ENCODE data around the gene PIRT. TPM values are rescaled to one million over a fixed set of nuclear protein-coding genes. Genes with fewer than 3 reads are reported as not detected.
"Not testable (repeated sequence)": the region's sequence is repeated elsewhere in the genome, so short reads cannot be mapped to it uniquely, and the experiment has no call there.

PIRT gene
- total RNA-seq, 1 donor from 2014 or later = 0.32 TPM

- DNase-seq = no peak
- TF ChIP-seq, protein P1, sequence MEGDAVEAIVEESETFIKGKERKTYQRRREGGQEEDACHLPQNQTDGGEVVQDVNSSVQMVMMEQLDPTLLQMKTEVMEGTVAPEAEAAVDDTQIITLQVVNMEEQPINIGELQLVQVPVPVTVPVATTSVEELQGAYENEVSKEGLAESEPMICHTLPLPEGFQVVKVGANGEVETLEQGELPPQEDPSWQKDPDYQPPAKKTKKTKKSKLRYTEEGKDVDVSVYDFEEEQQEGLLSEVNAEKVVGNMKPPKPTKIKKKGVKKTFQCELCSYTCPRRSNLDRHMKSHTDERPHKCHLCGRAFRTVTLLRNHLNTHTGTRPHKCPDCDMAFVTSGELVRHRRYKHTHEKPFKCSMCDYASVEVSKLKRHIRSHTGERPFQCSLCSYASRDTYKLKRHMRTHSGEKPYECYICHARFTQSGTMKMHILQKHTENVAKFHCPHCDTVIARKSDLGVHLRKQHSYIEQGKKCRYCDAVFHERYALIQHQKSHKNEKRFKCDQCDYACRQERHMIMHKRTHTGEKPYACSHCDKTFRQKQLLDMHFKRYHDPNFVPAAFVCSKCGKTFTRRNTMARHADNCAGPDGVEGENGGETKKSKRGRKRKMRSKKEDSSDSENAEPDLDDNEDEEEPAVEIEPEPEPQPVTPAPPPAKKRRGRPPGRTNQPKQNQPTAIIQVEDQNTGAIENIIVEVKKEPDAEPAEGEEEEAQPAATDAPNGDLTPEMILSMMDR (IDR thresholded peaks at IDR 0.05; ENCODE audit: partially characterized antibody, unreplicated experiment) = no peak
- Mint-ChIP-seq H3K4me3 (ENCODE audit: unreplicated experiment) (no peak overlapping the region), H3K27me3 (ENCODE audit: unreplicated experiment) (peaks cover 2% of the 10 kb centered on the region), H3K36me3 (ENCODE audit: unreplicated experiment) (no peaks in the 10 kb centered on the region), H3K27ac (ENCODE audit: unreplicated experiment) (no peak overlapping the region), H3K4me1 (ENCODE audit: low read depth, unreplicated experiment) (no peaks in the 10 kb centered on the region), H3K9me3 (ENCODE audit: unreplicated experiment) (no peaks in the 10 kb centered on the region)
Measured at GRCh38 chr17:10871914-10872313, 34.0 kb upstream of the PIRT start.

DNA sequence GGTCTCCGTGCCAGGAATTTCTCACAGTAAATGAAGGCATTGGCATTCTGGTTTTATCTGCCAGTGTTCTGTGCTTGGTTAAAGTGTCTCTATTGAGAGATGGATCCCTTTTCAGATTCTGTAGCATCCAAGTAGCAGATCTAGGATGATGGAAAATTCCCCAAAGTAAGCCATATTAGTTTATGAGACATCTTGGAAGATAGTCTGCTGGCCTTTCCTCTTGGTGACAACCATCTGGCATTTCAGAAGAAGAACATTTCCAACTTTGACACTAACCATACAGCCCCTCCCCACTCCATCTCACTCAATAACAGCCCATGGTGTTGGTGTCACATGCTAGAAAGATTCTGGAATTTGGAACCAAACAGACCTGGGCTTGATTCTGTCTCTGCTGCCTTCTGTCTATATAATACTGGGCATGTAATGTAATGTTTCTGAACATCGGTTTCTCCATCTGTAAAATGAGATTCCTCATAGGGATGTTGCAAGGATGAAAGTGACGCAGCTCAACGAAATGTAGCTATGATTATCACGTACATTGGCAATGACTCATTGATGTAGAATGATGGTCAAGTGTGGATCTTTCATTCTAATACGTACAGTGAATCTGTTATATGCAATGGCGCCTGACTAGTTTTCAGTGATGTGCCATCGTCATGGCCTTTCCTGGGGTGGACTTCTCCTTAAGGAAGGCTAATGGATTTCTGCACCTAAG lies 32.6 kb upstream of the PIRT start:
- no peaks in the 10 kb centered on the region for H3K9me3 Mint-ChIP-seq (ENCODE audit: unreplicated experiment)
- H3K4me3 Mint-ChIP-seq (ENCODE audit: unreplicated experiment) = no peak overlapping the region
- H3K27me3 Mint-ChIP-seq (ENCODE audit: unreplicated experiment) = peaks cover 2% of the 10 kb centered on the region
- H3K27ac Mint-ChIP-seq (ENCODE audit: unreplicated experiment) = no peak overlapping the region
- no peak for DNase-seq
- H3K36me3 Mint-ChIP-seq (ENCODE audit: unreplicated experiment) = no peaks in the 10 kb centered on the region
- no peaks in the 10 kb centered on the region for H3K4me1 Mint-ChIP-seq (ENCODE audit: low read depth, unreplicated experiment)
- TF ChIP-seq, protein P1 (IDR thresholded peaks at IDR 0.05; ENCODE audit: partially characterized antibody, unreplicated experiment) = no peak

DNA sequence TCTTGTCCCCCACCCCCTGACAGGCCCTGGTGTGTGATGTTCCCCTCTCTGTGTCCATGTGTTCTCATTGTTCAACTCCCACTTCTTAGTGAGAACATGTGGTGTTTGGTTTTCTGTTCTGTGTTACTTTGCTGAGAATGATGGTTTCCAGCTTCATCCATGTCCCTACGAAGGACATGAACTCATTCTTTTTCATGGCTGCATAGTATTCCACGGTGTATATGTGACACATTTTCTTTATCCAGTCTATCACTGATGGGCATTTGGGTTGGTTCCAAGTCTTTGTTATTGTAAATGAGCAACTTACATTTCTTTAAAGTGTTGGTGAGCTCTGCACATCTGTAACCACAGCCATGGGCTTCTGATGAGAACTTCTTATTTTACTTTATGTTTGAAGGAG lies 30.9 kb upstream of the PIRT start:
- H3K27me3 Mint-ChIP-seq (ENCODE audit: unreplicated experiment); H3K4me1 Mint-ChIP-seq (ENCODE audit: low read depth, unreplicated experiment); H3K4me3 Mint-ChIP-seq (ENCODE audit: unreplicated experiment); H3K9me3 Mint-ChIP-seq (ENCODE audit: unreplicated experiment); H3K36me3 Mint-ChIP-seq (ENCODE audit: unreplicated experiment); DNase-seq; H3K27ac Mint-ChIP-seq (ENCODE audit: unreplicated experiment): not testable (repeated sequence)

DNA sequence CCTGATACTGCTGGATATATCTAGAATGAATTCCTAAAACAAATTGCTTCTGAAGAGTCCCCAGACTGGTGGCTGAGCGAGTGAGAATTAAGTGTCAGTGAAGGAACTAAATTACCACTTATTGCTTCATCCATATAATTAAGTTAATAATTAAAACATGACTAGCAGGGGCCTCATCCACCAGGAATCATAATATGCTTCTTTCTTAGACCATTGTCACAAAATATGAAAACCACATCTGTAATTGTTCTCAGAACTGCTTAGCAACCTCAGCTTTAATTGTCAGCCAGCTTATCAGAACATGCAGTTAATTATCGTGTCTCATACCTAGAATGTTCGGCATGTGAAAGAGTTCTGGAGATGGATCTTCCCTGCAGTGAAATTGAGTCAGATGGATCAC lies 21.2 kb upstream of the PIRT start:
- DNase-seq = no peak
- H3K27ac Mint-ChIP-seq (ENCODE audit: unreplicated experiment) = no peak overlapping the region

GRCh38 chr17:10857976-10858375 lies 20.1 kb upstream of the PIRT start:
- TF ChIP-seq, protein P1 (IDR thresholded peaks at IDR 0.05; ENCODE audit: partially characterized antibody, unreplicated experiment) = no peak
- DNase-seq = no peak
- Mint-ChIP-seq H3K4me3 (ENCODE audit: unreplicated experiment) (no peak overlapping the region), H3K36me3 (ENCODE audit: unreplicated experiment) (no peaks in the 10 kb centered on the region), H3K4me1 (ENCODE audit: low read depth, unreplicated experiment) (no peaks in the 10 kb centered on the region), H3K27ac (ENCODE audit: unreplicated experiment) (no peak overlapping the region), H3K27me3 (ENCODE audit: unreplicated experiment) (peaks cover 3% of the 10 kb centered on the region), H3K9me3 (ENCODE audit: unreplicated experiment) (no peaks in the 10 kb centered on the region)

More for the DNA sequence above, 21.2 kb upstream of the PIRT start:
- Mint-ChIP-seq H3K4me3 (ENCODE audit: unreplicated experiment) (no peak overlapping the region), H3K36me3 (ENCODE audit: unreplicated experiment) (no peaks in the 10 kb centered on the region), H3K27me3 (ENCODE audit: unreplicated experiment) (peaks cover 3% of the 10 kb centered on the region), H3K9me3 (ENCODE audit: unreplicated experiment) (no peaks in the 10 kb centered on the region), H3K4me1 (ENCODE audit: low read depth, unreplicated experiment) (no peaks in the 10 kb centered on the region)
- TF ChIP-seq, protein P1 (IDR thresholded peaks at IDR 0.05; ENCODE audit: partially characterized antibody, unreplicated experiment) = no peak

GRCh38 chr17:10846636-10847035 lies 8.7 kb upstream of the PIRT start:
- H3K27me3 Mint-ChIP-seq (ENCODE audit: unreplicated experiment); H3K4me1 Mint-ChIP-seq (ENCODE audit: low read depth, unreplicated experiment); DNase-seq; H3K4me3 Mint-ChIP-seq (ENCODE audit: unreplicated experiment); H3K9me3 Mint-ChIP-seq (ENCODE audit: unreplicated experiment); H3K27ac Mint-ChIP-seq (ENCODE audit: unreplicated experiment); H3K36me3 Mint-ChIP-seq (ENCODE audit: unreplicated experiment): not testable (repeated sequence)
